Large intestine (tissue), 3 donors: ENCODE results near the gene SRSF11. TPM values are rescaled to one million over a fixed set of nuclear protein-coding genes. Genes with fewer than 3 reads are reported as not detected.
"Not testable (repeated sequence)": the region's sequence is repeated elsewhere in the genome, so short reads cannot be mapped to it uniquely, and the experiment has no call there.

Source experiments
- DNase-seq, 2 donors: peaks; one replicate each; pipeline versions ENCODE4 v3.0.0 to v3.0.0-alpha.2; 2013
- H3K27ac ChIP-seq: one replicate; pipeline ENCODE4 v1.5.1; 2013; ENCODE audit warnings: low read length
- H3K27me3 ChIP-seq: 2 replicates; pipeline ENCODE4 v1.6.1; 2013; ENCODE audit warnings: low read length; ENCODE audit not compliant: control insufficient read depth, insufficient read depth
- H3K36me3 ChIP-seq: 2 replicates; pipeline ENCODE4 v1.6.1; 2013; ENCODE audit warnings: low read length; ENCODE audit not compliant: control insufficient read depth, insufficient read depth
- H3K4me1 ChIP-seq: one replicate; pipeline ENCODE4 v1.6.1; 2013; ENCODE audit warnings: low read length; ENCODE audit not compliant: control insufficient read depth, insufficient read depth
- H3K4me3 ChIP-seq: one replicate; pipeline ENCODE4 v1.5.1; 2013; ENCODE audit warnings: low read length
- H3K9me3 ChIP-seq: one replicate; pipeline ENCODE4 v1.6.1; 2013; ENCODE audit warnings: mild to moderate bottlenecking, low read depth, low read length, moderate library complexity; ENCODE audit not compliant: control insufficient read depth
- WGBS: methylation state at CpG from one replicate; pipeline ENCODE4 v1.1.5; 2013; ENCODE audit warnings: low lambda C conversion rate; ENCODE audit not compliant: insufficient coverage; 5-methylcytosine and 5-hydroxymethylcytosine counted together
- polyA plus RNA-seq: library from polyadenylated mRNA; unstranded; fragments of 120-200 nt; gene quantifications from one replicate; pipeline ENCODE4 v1.2.1, GENCODE V29; 2013

The SRSF11 gene
- polyA plus RNA-seq, 1 donor, result 310 TPM

DNA sequence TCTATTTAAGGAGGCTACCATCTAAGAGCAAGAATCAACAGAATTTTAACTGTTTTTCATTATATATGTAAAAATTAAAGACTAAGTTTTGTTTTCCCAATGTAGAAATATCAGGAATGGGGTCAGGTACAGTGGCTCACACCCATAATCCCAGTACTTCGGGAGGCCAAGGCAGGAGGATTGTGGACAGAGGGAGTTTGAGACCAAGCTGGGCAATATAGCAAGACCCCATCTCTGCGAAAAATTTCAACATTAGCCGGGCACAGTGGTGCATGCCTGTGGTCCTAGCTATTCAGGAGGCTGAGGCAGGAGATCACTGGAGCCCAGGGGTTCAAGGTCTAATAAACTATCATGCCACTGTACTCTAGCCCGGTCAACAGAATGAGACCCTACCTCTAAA is 21.1 kb upstream of the SRSF11 start:
- Histone ChIP-seq H3K27me3 (no peaks in the 10 kb centered on the region), H3K9me3 (no peaks in the 10 kb centered on the region), H3K36me3 (no peaks in the 10 kb centered on the region), H3K27ac (no peak overlapping the region), H3K4me3 (no peak overlapping the region), H3K4me1 (peaks cover 3% of the 10 kb centered on the region)
- WGBS, result 100% methylated on average over 1 of the region's 4 CpGs
- DNase-seq, result no peak

DNA sequence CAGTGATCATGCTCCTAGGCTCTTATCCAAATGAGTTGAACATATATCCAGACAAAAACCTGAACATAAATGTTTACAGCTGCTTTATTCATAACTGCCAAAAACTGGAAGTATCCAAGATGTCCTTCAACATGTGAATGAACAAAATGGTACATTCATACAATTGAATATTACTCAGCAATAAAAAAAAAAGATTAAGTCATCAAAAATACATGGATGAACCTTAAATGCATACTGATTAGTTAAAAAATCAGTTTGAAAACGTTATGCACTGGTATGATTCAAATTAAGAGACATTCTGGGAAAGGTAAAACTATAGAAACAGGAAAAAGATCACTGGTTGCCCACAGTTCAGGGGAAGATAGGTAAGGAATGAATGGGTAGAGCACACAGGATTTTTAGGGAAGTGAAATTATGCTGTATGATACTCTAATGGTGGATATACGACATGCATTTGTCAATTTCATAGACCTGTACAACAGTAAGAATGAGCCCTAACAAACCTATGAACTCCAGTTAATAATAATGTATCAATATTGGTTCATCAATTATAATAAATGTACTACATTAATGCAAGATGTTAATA is 18.9 kb upstream of the SRSF11 start:
- WGBS, result 50% methylated on average over 1 of the region's 2 CpGs
- Histone ChIP-seq H3K9me3 (no peaks in the 10 kb centered on the region), H3K27ac (no peak overlapping the region), H3K27me3 (no peaks in the 10 kb centered on the region), H3K4me3 (no peak overlapping the region), H3K36me3 (no peaks in the 10 kb centered on the region), H3K4me1 (peaks cover 3% of the 10 kb centered on the region)
- no peak for DNase-seq

- H3K36me3 ChIP-seq, result peaks cover 4% of the 10 kb centered on the region
- H3K4me3 ChIP-seq, result no peak overlapping the region
- DNase-seq, result no peak
- H3K9me3 ChIP-seq, result no peaks in the 10 kb centered on the region
- H3K27ac ChIP-seq, result no peak overlapping the region
- 100% methylated on average over 1 of the region's 1 CpG for WGBS
- peaks cover 3% of the 10 kb centered on the region for H3K4me1 ChIP-seq
- no peaks in the 10 kb centered on the region for H3K27me3 ChIP-seq
Measured at GRCh38 chr1:70204139-70204538, 17.0 kb upstream of the SRSF11 start.

- Histone ChIP-seq H3K36me3 (peaks cover 4% of the 10 kb centered on the region), H3K4me3 (peak overlapping the region; percentile 81), H3K4me1 (peaks cover 3% of the 10 kb centered on the region), H3K27me3 (no peaks in the 10 kb centered on the region), H3K27ac (peak overlapping the region; percentile 96), H3K9me3 (no peaks in the 10 kb centered on the region)
- 0% methylated on average over 4 of the region's 4 CpGs for WGBS
- DNase-seq, result peak in 1 of 2 donors; percentile 58
Measured at GRCh38 chr1:70204600-70204999, 16.6 kb upstream of the SRSF11 start.

GRCh38 chr1:70205071-70205433 is 16.1 kb upstream of the SRSF11 start:
- H3K27me3 ChIP-seq, result no peaks in the 10 kb centered on the region
- peak overlapping the region; percentile 96 for H3K27ac ChIP-seq
- H3K4me3 ChIP-seq, result peak overlapping the region; percentile 81
- DNase-seq, result no peak
- WGBS, result no CpG with 5 or more reads among the region's 11 CpGs
- H3K9me3 ChIP-seq, result no peaks in the 10 kb centered on the region
- H3K4me1 ChIP-seq, result peaks cover 3% of the 10 kb centered on the region
- H3K36me3 ChIP-seq, result peaks cover 5% of the 10 kb centered on the region

GRCh38 chr1:70205434-70206118 is 15.6 kb upstream of the SRSF11 start, which contains the start of gene LRRC40:
TSS of gene LRRC40 (minus strand) at chr1:70205579. CDS start at chr1:70205540, 39 bp downstream.
- no peaks in the 10 kb centered on the region for H3K9me3 ChIP-seq
- H3K27ac ChIP-seq, result peak within 1 kb of the TSS; percentile 96
- peaks cover 3% of the 10 kb centered on the region for H3K4me1 ChIP-seq
- no CpG with 5 or more reads among the region's 47 CpGs for WGBS
- peaks cover 8% of the 10 kb centered on the region for H3K36me3 ChIP-seq
- no peaks in the 10 kb centered on the region for H3K27me3 ChIP-seq
- DNase-seq, result peak; percentile 98 to 99
- H3K4me3 ChIP-seq, result peak within 1 kb of the TSS; percentile 81

- not testable (repeated sequence) for H3K27me3 ChIP-seq, H3K9me3 ChIP-seq, DNase-seq, H3K36me3 ChIP-seq, H3K27ac ChIP-seq, H3K4me1 ChIP-seq
- no CpG with 5 or more reads among the region's 17 CpGs for WGBS
- peak overlapping the region; percentile 81 for H3K4me3 ChIP-seq
Measured at GRCh38 chr1:70206833-70207232, 14.3 kb upstream of the SRSF11 start.

GRCh38 chr1:70207492-70207891 is 13.7 kb upstream of the SRSF11 start:
- Histone ChIP-seq H3K4me3 (no peak overlapping the region), H3K9me3 (no peaks in the 10 kb centered on the region), H3K4me1 (peaks cover 3% of the 10 kb centered on the region), H3K36me3 (peaks cover 10% of the 10 kb centered on the region), H3K27ac (no peak overlapping the region), H3K27me3 (no peaks in the 10 kb centered on the region)
- 82% methylated on average over 1 of the region's 4 CpGs for WGBS
- no peak for DNase-seq

GRCh38 chr1:70208292-70208691 is 12.9 kb upstream of the SRSF11 start:
- H3K27ac ChIP-seq, result no peak overlapping the region
- no peak overlapping the region for H3K4me3 ChIP-seq
- H3K9me3 ChIP-seq, result no peaks in the 10 kb centered on the region
- H3K36me3 ChIP-seq, result peaks cover 10% of the 10 kb centered on the region
- WGBS, result no CpG with 5 or more reads among the region's 7 CpGs
- no peaks in the 10 kb centered on the region for H3K27me3 ChIP-seq
- DNase-seq, result no peak
- peaks cover 3% of the 10 kb centered on the region for H3K4me1 ChIP-seq

DNA sequence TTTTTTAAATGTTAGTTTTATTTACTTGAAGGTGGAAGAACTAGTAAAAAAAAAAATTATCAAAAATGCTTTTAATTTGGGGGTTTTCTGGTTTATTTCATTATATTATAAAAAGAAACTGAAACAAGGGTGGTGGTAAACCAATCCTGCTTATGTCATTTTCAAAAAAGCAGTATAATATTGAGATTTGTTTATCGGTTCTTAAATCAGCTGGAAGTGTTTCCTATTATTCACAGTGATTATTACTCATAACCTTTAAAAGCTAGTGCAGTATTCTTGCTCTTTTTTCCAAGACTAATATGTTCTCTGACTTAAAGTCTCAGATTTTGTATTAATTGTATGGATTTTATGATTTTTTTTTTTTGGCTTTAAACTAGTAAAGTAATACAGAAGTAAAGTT is 10.4 kb upstream of the SRSF11 start:
- H3K27ac ChIP-seq, result no peak overlapping the region

GRCh38 chr1:70211541-70211940 is 9.6 kb upstream of the SRSF11 start:
- no peaks in the 10 kb centered on the region for H3K9me3 ChIP-seq
- H3K4me1 ChIP-seq, result no peaks in the 10 kb centered on the region
- no peak for DNase-seq
- no peaks in the 10 kb centered on the region for H3K27me3 ChIP-seq
- no peak overlapping the region for H3K27ac ChIP-seq
- no peak overlapping the region for H3K4me3 ChIP-seq
- H3K36me3 ChIP-seq, result peaks cover 25% of the 10 kb centered on the region

More for the DNA sequence above, 10.4 kb upstream of the SRSF11 start:
- DNase-seq, result no peak
- Histone ChIP-seq H3K4me1 (no peaks in the 10 kb centered on the region), H3K27me3 (no peaks in the 10 kb centered on the region), H3K4me3 (no peak overlapping the region), H3K36me3 (peaks cover 19% of the 10 kb centered on the region), H3K9me3 (no peaks in the 10 kb centered on the region)
- no CpG with 5 or more reads among the region's 1 CpG for WGBS
